OCI-LY3 (cell line): ENCODE results near the gene LDLR.
"Not testable (repeated sequence)": the region's sequence is repeated elsewhere in the genome, so short reads cannot be mapped to it uniquely, and the experiment has no call there.

Experiments
- H2AFZ ChIP-seq: fragments of 200-600, 300-600 bp; shearing (Covaris generic); 2 replicates; pipeline ENCODE4 v1.6.0; 2014; ENCODE audit warnings: antibody characterized with exemption, low read depth, low read length
- H3K27ac ChIP-seq: fragments of 200-600, 300-600 bp; sonication (generic); 2 replicates; pipeline ENCODE4 v1.5.1; 2014; ENCODE audit warnings: mild to moderate bottlenecking, low read length, moderate library complexity, mixed read lengths
- H3K27me3 ChIP-seq: fragments of 200-600, 300-600 bp; sonication (generic); 2 replicates; pipeline ENCODE4 v1.6.1; 2014; ENCODE audit warnings: low read depth, low read length, mixed read lengths
- H3K36me3 ChIP-seq: fragments of 200-600, 300-600 bp; sonication (generic); replicated peaks from 2 replicates; pipeline ENCODE3; 2014; ENCODE audit warnings: low read depth, low read length, mixed read lengths
- H3K4me1 ChIP-seq: fragments of 300-600, 200-600 bp; sonication (generic); 2 replicates; pipeline ENCODE4 v1.6.1; 2014; ENCODE audit warnings: low read length, mixed read lengths
- H3K4me2 ChIP-seq: fragments of 200-600, 300-600 bp; sonication (generic); 2 replicates; pipeline ENCODE4 v1.6.1; 2014; ENCODE audit warnings: low read length, mixed read lengths
- H3K4me3 ChIP-seq: fragments of 300-600, 200-600 bp; sonication (generic); 2 replicates; pipeline ENCODE4 v1.5.1; 2014; ENCODE audit warnings: antibody characterized with exemption, mild to moderate bottlenecking, low read length, moderate library complexity
- H3K79me2 ChIP-seq: fragments of 300-600, 200-600 bp; shearing (Covaris generic); 2 replicates; pipeline ENCODE4 v1.6.1; 2014; ENCODE audit warnings: mild to moderate bottlenecking, low read length, mixed read lengths
- H3K9ac ChIP-seq: fragments of 300-600, 200-600 bp; shearing (Covaris generic); 2 replicates; pipeline ENCODE4 v1.6.0; 2014; ENCODE audit warnings: mild to moderate bottlenecking, low read length, moderate library complexity
- H3K9me3 ChIP-seq: fragments of 200-600, 300-600 bp; shearing (Covaris generic); 2 replicates; pipeline ENCODE4 v1.6.1; 2014; ENCODE audit warnings: low read length, mixed read lengths; ENCODE audit not compliant: insufficient read depth
- H4K20me1 ChIP-seq: fragments of 200-600, 300-600 bp; sonication (generic); 2 replicates; pipeline ENCODE4 v1.6.1; 2016; ENCODE audit warnings: low read length, mixed read lengths; ENCODE audit not compliant: insufficient read depth
- CTCF ChIP-seq: fragments of 200-600, 300-600 bp; sonication (generic); IDR thresholded peaks from 2 replicates; pipeline ENCODE4 v1.5.1; 2014; ENCODE audit warnings: antibody characterized with exemption, low read length, low read depth
- EZH2phosphoT487 ChIP-seq: fragments of 200-600 bp; shearing (Covaris generic); IDR thresholded peaks from 2 replicates; pipeline ENCODE4 v1.6.1; 2018; ENCODE audit warnings: antibody characterized with exemption, mixed run types, low read depth

LDLR gene

GRCh38 chr19:11116507-11116906 lies 27.2 kb downstream of the LDLR start:
- no peak for TF ChIP-seq EZH2phosphoT487
- TF ChIP-seq CTCF: no peak
- no peaks in the 10 kb centered on the region for H3K36me3 ChIP-seq

DNA sequence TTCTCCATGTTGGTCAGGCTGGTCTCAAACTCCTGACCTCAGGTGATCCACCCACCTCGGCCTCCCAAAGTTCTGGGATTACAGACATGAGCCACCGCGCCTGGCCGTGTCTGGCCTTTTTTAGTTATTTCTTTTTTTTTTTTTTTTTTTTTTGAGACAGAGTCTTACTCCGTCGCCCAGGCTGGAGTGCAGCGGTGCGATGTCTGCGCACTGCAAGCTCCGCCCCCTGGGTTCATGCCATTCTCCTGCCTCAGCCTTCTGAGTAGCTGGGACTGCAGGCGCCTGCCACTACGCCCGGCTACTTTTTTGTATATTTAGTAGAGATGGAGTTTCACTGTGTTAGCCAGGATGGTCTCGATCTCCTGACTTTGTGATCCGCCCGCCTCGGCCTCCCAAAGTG lies 32.7 kb downstream of the LDLR start:
- H4K20me1 ChIP-seq, H3K36me3 ChIP-seq: not testable (repeated sequence)

More at GRCh38 chr19:11116507-11116906, 27.2 kb downstream of the LDLR start:
- Histone ChIP-seq H3K9ac (no peak overlapping the region), H3K79me2 (no peaks in the 10 kb centered on the region), H3K4me3 (no peak overlapping the region), H3K4me1 (no peaks in the 10 kb centered on the region), H3K4me2 (no peak overlapping the region), H3K9me3 (no peaks in the 10 kb centered on the region), H4K20me1 (no peaks in the 10 kb centered on the region), H2AFZ (no peak overlapping the region), H3K27me3 (peaks cover 15% of the 10 kb centered on the region), H3K27ac (no peak overlapping the region)

DNA sequence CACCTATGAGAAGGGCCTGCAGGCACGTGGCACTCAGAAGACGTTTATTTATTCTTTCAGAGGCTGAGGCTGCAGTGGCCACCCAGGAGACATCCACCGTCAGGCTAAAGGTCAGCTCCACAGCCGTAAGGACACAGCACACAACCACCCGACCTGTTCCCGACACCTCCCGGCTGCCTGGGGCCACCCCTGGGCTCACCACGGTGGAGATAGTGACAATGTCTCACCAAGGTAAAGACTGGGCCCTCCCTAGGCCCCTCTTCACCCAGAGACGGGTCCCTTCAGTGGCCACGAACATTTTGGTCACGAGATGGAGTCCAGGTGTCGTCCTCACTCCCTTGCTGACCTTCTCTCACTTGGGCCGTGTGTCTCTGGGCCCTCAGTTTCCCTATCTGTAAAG lies 33.9 kb downstream of the LDLR start:
- no peaks in the 10 kb centered on the region for H3K79me2 ChIP-seq
- H3K4me2 ChIP-seq: no peak overlapping the region
- TF ChIP-seq CTCF (no peak), EZH2phosphoT487 (no peak)
- no peak overlapping the region for H3K4me3 ChIP-seq
- no peak overlapping the region for H3K9ac ChIP-seq
- H3K27me3 ChIP-seq: peaks cover 14% of the 10 kb centered on the region
- H3K9me3 ChIP-seq: no peaks in the 10 kb centered on the region
- H2AFZ ChIP-seq: no peak overlapping the region
- no peak overlapping the region for H3K27ac ChIP-seq
- H4K20me1 ChIP-seq: no peaks in the 10 kb centered on the region
- H3K4me1 ChIP-seq: no peaks in the 10 kb centered on the region
- H3K36me3 ChIP-seq: no peaks in the 10 kb centered on the region

More for the DNA sequence above, 32.7 kb downstream of the LDLR start:
- H3K4me2 ChIP-seq, H3K27me3 ChIP-seq, H3K9ac ChIP-seq, H3K79me2 ChIP-seq, H3K27ac ChIP-seq, H3K9me3 ChIP-seq, H2AFZ ChIP-seq, H3K4me1 ChIP-seq, H3K4me3 ChIP-seq: not testable (repeated sequence)

DNA sequence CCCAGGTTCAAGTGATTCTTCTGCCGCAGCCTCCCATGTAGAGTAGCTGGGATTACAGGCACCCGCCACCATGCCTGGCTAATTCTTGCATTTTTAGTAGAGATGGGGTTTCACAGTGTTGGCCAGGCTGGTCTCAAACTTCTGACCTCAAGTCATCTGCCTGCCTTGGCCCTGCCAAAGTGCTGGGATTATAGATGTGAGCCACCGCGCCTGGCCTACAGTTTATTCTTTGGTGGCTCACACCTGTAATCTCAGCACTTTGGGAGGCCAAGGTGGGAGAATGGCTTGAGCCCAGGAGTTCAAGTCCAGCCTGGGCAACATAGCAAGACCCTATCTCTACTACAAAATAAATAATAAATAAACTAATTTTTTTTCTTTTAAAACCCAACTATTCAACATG lies 34.9 kb downstream of the LDLR start:
- not testable (repeated sequence) for H3K79me2 ChIP-seq, H3K4me2 ChIP-seq, H4K20me1 ChIP-seq, H3K4me3 ChIP-seq, H3K9ac ChIP-seq, H3K36me3 ChIP-seq, H3K9me3 ChIP-seq, H3K4me1 ChIP-seq, H3K27ac ChIP-seq, H2AFZ ChIP-seq
- H3K27me3 ChIP-seq: peaks cover 15% of the 10 kb centered on the region

GRCh38 chr19:11125994-11126685 lies 36.9 kb downstream of the LDLR start:
- peak; percentile 86 for TF ChIP-seq CTCF
- TF ChIP-seq EZH2phosphoT487: no peak
- no peaks in the 10 kb centered on the region for H3K36me3 ChIP-seq
- no peaks in the 10 kb centered on the region for H3K9me3 ChIP-seq
- 0 out of 2 replicates have a peak, but pooled peaks cover 1% of the 10 kb centered on the region for H3K4me1 ChIP-seq
- H3K4me3 ChIP-seq: no peak overlapping the region
- H3K9ac ChIP-seq: no peak overlapping the region
- H2AFZ ChIP-seq: no peak overlapping the region
- no peak overlapping the region for H3K27ac ChIP-seq
- H3K4me2 ChIP-seq: no peak overlapping the region
- H3K27me3 ChIP-seq: peaks cover 12% of the 10 kb centered on the region
- H4K20me1 ChIP-seq: no peaks in the 10 kb centered on the region
- H3K79me2 ChIP-seq: no peaks in the 10 kb centered on the region
